ENCODE measurements around the gene CROCC2.

DNA sequence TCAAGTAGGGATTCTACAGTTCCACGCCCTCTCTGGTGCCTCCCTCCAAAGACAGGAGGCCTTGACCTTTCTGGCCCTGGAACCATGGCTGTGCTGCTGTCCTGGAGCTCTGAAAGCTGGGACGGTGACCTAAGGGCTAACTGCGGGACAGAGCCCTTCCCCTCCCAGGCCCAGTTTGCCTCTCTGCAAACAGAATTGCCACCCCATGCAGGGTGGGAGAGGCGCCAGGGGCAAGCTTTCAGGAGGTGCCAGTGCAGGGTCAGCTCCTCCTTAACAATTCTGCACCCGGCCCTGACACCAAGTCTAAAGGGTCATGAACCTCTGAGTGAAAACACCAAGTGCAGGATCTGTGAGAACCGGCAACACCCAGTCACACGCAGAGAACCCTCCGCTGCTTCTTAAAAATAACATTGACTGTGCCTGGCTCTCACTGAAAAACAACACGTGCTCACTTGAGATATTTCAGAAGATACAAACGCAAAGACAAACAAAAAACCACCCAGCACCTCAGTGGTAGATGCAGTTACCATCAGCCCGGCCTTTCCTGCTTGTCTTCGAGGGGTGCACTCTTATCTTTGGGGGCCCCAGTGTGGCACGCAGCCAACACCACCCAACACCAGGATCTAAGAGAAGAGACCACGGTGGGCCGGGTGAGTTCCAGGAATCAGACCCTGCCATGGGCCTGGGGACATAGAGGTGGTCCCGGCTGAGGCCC is 91.2 kb downstream of the CROCC2 start:
- TF ChIP-seq, protein P1, sequence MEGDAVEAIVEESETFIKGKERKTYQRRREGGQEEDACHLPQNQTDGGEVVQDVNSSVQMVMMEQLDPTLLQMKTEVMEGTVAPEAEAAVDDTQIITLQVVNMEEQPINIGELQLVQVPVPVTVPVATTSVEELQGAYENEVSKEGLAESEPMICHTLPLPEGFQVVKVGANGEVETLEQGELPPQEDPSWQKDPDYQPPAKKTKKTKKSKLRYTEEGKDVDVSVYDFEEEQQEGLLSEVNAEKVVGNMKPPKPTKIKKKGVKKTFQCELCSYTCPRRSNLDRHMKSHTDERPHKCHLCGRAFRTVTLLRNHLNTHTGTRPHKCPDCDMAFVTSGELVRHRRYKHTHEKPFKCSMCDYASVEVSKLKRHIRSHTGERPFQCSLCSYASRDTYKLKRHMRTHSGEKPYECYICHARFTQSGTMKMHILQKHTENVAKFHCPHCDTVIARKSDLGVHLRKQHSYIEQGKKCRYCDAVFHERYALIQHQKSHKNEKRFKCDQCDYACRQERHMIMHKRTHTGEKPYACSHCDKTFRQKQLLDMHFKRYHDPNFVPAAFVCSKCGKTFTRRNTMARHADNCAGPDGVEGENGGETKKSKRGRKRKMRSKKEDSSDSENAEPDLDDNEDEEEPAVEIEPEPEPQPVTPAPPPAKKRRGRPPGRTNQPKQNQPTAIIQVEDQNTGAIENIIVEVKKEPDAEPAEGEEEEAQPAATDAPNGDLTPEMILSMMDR (IDR thresholded peaks at IDR 0.05; ENCODE audit: low read length) = no peak
- TF ChIP-seq EZH2 (IDR thresholded peaks at IDR 0.05; ENCODE audit: borderline replicate concordance, low read length) = no peak
